GM21619 (cell line): ENCODE data around the gene ZNF786.
"Not testable (repeated sequence)": the region's sequence is repeated elsewhere in the genome, so short reads cannot be mapped to it uniquely, and the experiment has no call there.

ENCODE experiments used
- ATAC-seq: cut with Tn5 transposase; IDR thresholded peaks from one replicate; pipeline ENCODE4 v1.9.1; 2021; ENCODE audit not compliant: unreplicated experiment

Gene ZNF786

DNA sequence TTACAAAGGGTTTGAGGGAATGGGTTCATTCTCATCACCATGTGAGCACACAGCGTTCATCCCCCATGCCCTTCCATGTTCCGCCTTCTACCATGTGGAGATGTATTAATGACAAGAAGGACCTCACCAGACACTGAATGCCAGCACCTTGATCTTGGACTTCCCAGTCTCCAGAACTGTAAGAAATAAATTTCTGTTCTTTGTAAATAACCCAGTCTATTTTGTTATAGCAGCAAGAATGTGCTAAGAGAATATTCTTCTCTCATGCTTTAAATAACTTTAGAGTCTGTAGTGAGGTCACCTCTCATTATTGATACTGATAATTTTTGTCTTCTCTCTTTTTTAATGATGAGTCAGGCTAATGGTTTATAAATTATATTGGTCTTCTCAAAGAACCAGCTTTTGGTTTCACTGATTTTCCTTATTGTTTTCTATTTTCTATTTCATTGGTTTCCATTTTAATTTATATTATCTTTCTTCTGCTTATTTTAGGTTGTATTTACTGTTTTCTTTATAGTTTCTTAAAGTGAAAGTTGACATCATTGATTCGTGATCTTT is 59.1 kb downstream of the ZNF786 start:
- no peak for ATAC-seq

DNA sequence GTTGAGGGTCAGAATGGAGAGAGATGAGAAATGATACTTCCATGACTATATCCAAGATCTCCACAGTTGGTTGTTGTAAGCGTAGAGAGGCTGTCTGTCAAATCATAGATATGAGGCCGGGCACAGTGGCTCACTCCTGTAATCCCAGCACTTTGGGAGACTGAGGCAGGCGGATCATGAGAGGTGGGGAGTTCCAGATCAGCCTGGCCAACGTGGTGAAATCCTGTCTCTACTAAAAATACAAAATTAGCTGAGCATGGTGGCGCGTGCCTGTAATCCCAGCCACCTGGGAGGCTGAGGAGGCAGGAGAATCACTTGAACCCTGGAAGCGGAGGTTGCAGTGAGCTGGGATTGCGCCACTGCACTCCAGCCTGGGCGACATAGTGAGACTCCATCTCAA is 60.1 kb downstream of the ZNF786 start:
- ATAC-seq, result not testable (repeated sequence)

DNA sequence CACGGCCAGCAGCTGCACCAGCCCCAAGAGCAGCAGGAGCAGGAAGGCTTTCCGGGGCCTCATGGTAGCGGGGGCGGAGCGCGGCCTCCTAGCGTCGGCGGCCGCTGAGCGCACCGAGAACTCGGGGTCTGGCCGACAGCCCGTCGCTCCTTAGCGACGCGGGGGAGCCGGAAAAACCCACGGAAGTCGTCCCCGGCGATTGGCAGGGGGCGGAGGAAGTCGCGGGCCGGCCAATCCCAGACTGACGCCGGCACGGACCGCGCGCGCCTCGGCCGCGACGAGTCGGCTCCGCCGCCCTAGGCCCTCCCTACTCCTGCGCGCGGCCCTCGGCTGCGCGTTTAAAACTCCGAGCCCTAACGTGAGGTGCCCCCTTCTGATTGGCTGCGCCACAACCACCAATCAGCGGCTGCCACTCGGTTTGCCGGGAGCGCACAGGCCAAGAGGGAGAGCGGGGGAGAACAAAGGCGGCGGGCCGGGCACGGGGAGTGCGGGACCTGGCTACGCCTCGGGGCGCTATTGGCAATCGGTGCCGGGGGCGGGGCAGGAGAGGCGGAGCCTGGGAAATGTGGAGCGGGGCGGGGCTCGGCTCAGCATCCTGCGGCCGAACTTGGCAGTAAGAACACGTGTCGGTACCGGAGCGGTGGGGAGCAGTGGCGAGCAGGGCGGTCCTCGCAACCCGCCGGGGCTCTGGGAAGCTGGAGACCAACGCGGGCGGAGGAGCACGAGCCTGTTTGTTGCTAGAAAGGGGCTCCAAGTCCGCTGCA is 62.0 kb downstream of the ZNF786 start, which contains the start of gene PDIA4:
TSS of gene PDIA4 (minus strand) at position 160 of the 764 bp plus-strand sequence. CDS start at position 63, 97 bp downstream.
- peak; percentile 88 for ATAC-seq

DNA sequence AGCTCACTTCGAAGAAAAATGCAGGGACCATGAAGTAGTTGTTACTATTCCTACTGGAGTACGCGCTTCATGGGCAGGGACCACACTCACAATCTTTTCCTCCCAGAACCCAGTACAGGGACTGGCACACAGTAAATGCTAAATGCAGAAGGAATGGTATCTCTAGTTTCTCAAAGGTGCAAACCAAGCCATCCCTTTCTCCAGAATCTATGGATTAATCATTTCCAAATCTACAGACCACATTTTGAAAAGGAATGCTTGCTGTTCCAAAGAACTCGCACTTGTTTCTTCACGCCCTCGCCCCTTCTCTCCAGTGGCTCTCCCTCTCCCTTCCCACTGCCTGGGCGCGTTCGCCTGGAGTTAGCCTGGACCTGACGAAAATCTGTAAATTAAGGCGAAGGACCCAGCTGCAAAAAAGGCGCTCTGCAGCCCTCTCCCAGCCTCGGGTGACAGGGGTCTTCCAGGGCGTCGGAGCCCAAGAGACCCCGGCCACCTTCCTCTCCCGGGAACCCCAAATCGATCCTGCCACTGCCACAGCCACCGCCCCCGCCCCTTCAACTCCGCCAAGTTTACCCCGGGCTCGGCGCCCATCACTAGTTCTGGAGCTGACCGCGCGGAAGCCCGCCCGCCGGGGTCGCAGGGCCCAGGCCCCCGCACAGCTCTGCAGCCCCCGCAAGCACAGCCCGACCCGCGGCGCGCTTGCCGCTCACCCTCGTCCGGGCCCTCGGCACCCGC is 62.7 kb downstream of the ZNF786 start:
- ATAC-seq, result no peak

DNA sequence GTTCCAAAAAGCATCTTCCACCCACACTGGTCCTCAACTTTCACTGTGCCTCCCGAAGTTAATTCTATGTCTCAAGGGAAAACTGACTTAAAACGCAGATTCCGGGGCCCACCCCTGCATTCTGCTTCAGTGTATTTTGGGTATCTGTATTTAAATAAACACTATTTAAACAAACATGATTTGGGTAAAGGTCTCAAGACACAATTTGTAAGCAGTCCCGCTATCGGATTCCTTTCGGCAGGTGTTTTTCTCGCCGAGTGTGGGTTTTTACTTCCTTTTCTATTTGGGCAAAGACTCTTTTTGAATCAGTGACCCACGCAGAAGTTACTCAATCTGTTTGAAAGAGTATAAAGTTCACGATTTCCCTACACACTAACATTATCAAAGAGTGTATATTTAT is 63.5 kb downstream of the ZNF786 start:
- ATAC-seq, result no peak

DNA sequence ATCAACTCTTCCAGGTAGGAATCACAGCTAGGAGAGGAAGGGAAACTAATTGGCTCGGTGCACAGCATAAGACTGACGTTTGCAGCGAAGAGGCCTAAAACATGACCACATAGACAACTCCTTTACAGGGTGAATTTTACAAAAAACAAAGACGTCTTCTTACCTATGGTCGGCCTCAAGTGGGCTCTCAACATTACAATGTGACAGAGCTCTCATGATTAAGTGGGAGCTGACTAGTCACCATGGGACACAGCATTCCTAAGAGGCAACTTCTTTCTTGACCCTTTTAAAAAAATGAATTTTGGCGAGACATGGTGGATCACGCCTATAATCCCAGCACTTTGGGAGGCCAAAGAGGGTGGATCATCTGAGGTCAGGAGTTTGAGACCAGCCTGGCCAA is 66.9 kb downstream of the ZNF786 start:
- ATAC-seq, result no peak

DNA sequence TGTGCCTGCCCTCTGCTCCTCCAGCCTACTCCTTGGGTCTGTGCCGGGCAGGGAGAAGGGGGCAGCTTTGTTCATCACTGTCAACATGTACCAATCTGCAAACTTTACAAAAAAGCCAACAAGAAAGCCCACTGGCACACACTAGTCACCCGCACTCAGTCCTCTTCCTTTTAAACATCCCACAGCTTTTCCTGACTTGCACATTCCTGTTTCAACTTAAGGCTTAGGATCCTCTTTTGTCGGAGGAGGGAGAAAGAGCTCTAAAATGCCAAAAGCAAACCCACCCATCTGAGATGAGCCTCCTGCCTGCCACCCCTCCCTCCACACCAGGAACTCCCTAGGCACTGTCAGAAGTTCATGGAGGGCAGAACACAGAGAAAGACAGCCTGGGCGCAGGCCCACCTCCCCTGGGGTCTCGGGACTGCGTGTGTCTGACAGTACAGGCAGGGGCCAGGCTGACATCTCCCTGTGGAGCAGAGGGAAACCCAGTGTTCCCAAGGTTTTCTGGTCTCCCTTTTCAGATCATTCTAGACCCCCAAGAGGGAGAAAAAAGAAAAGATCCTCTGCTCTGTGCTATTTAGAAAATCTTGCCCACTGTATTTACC is 67.7 kb downstream of the ZNF786 start:
- no peak for ATAC-seq

DNA sequence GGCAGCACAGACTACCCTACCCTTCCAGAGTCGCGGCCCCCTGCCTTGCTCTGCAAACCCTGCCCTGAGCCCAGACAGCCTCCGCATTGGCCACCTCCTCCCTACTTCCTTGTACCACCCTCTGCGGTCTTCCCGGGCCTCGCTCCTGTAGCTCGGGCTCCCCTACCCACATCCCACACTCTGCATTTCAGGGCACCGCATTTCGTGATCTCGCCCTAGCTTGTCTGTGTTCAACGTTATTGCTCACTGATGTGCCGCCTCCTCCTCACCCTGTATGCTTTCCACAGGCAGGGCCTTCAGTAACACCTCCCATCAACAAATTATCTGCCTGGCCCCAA is 68.8 kb downstream of the ZNF786 start:
- no peak for ATAC-seq

DNA sequence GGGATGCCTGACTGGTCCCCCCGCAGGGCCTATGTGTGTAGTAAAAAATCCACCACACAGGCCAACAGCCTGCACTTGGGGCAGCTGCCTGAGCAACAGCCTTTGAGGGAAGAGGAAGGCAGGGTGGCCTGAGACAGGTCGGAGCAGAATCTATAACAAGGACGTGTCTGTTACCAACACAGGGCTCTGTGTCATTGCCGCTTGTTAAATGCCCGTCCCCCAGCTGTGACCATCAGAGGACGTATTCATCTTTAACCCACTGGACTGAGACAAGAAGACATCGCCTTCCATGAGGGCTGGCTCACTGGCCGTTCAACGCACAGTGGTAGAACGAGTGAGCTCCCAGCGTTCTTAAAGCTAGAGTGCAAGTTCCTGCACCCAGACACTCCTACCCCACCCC is 70.0 kb downstream of the ZNF786 start:
- ATAC-seq, result no peak
